Islet of Langerhans (tissue), 1 donor: Measurements from ENCODE around the gene PTAFR.

Experiments used
- FAIRE-seq: peaks from one replicate; lab custom pipeline; 2011; peaks lifted over from hg19 to GRCh38; lab: Jason Lieb, UNC

The PTAFR gene

GRCh38 chr1:28176492-28177470 lies at the start of gene PTAFR:
Gene PTAFR (minus strand): TSS chr1:28176690. CDS start chr1:28151021, 25,669 bp downstream.
- FAIRE-seq, result no peak

- peak; percentile 51 for FAIRE-seq
Observed at GRCh38 chr1:28213315-28213714, 36.8 kb upstream of the PTAFR start.

- FAIRE-seq, result no peak
Observed at GRCh38 chr1:28209700-28210099, 33.2 kb upstream of the PTAFR start.

GRCh38 chr1:28208818-28209441 lies 32.4 kb upstream of the PTAFR start:
- FAIRE-seq, result peak; percentile 74

GRCh38 chr1:28205243-28205642 lies 28.8 kb upstream of the PTAFR start:
- FAIRE-seq, result no peak

GRCh38 chr1:28200234-28200873 lies 23.9 kb upstream of the PTAFR start:
- FAIRE-seq, result no peak

- no peak for FAIRE-seq
Observed at GRCh38 chr1:28199328-28200233, 23.1 kb upstream of the PTAFR start.

- FAIRE-seq, result no peak
Observed at GRCh38 chr1:28197682-28198415, 21.4 kb upstream of the PTAFR start.

GRCh38 chr1:28196330-28196729 lies 19.8 kb upstream of the PTAFR start:
- FAIRE-seq, result no peak

GRCh38 chr1:28195780-28196179 lies 19.3 kb upstream of the PTAFR start:
- FAIRE-seq, result no peak

GRCh38 chr1:28194326-28195035 lies 18.0 kb upstream of the PTAFR start:
- FAIRE-seq, result no peak

- no peak for FAIRE-seq
Observed at GRCh38 chr1:28193701-28194161, 17.2 kb upstream of the PTAFR start.

- no peak for FAIRE-seq
Observed at GRCh38 chr1:28190996-28191645, 14.6 kb upstream of the PTAFR start.

- FAIRE-seq, result no peak
Observed at GRCh38 chr1:28190337-28190979, 14.0 kb upstream of the PTAFR start.

- no peak for FAIRE-seq
Observed at GRCh38 chr1:28185071-28185470, 8.6 kb upstream of the PTAFR start.

- no peak for FAIRE-seq
Observed at GRCh38 chr1:28180306-28181305, 4.1 kb upstream of the PTAFR start.

- no peak for FAIRE-seq
Observed at GRCh38 chr1:28178690-28179485, 2.4 kb upstream of the PTAFR start.
